Endothelial cell of umbilical vein (primary cell): Measurements from ENCODE around the gene ABCA3. TPM values are rescaled to one million over a fixed set of nuclear protein-coding genes. Genes with fewer than 3 reads are reported as not detected.

Source experiments
- BruUV-seq: library from RNA; stranded (reverse); fragments of 400-500 nt; replicated peaks from 2 replicates; lab custom pipeline; 2021; lab: Mats Ljungman, UMichigan
- CTCF ChIA-PET: fragments of 300-600, 350-600 bp; sonication (Branson Sonifier 250); formaldehyde crosslinking; loops from one replicate; lab custom pipeline; 2021; ENCODE audit warnings: antibody characterized with exemption, inconsistent platforms; lab: Charles Lee
- POLR2A ChIA-PET: fragments of 300-600, 350-600 bp; sonication (Branson Sonifier 250); formaldehyde crosslinking; loops from one replicate; lab custom pipeline; 2021; ENCODE audit warnings: antibody characterized with exemption, inconsistent platforms; lab: Charles Lee
- DNase-seq: peaks from one replicate; pipeline ENCODE4 v3.0.0-alpha.2; 2011; ENCODE audit warnings: low read depth, low spot score
- FAIRE-seq: peaks from 2 replicates; lab custom pipeline; 2011; peaks lifted over from hg19 to GRCh38; lab: Jason Lieb, UNC
- H2AFZ ChIP-seq: 2 replicates; pipeline ENCODE4 v1.6.0; 2012; ENCODE audit warnings: low read depth, low read length, control low read depth, inconsistent platforms
- H3K27ac ChIP-seq: 2 replicates; pipeline ENCODE4 v1.5.1; 2011; ENCODE audit warnings: low read depth, mild to moderate bottlenecking, control low read depth, low read length, moderate library complexity; ENCODE audit not compliant: insufficient read depth
- H3K27me3 ChIP-seq, 2 experiments: 2 replicates each; pipeline versions ENCODE4 v1.6.0 to v1.6.1; 2011; ENCODE audit warnings: low read length in 2 of 2, mixed read lengths in 1 of 2; ENCODE audit not compliant: control insufficient read depth in 2 of 2, insufficient read depth in 2 of 2
- H3K36me3 ChIP-seq, 2 experiments: 2 replicates in 1 of 2; 3 replicates in 1 of 2; pipeline ENCODE4 v1.5.1; 2011; ENCODE audit warnings: low read length in 2 of 2, mild to moderate bottlenecking in 1 of 2, moderate library complexity in 1 of 2; ENCODE audit not compliant: control insufficient read depth in 2 of 2, insufficient read depth in 2 of 2; ENCODE audit errors: extremely low read depth in 1 of 2
- H3K4me1 ChIP-seq: 3 replicates; pipeline ENCODE4 v1.5.1; 2011; ENCODE audit warnings: mild to moderate bottlenecking, low read length; ENCODE audit not compliant: control insufficient read depth, insufficient read depth; ENCODE audit errors: extremely low read depth
- H3K4me2 ChIP-seq: 2 replicates; pipeline ENCODE4 v1.6.1; 2011; ENCODE audit warnings: low read length, control low read depth, mixed read lengths; ENCODE audit not compliant: insufficient read depth
- H3K4me3 ChIP-seq, 3 experiments: fragments of 200-600 bp in 1 of 3; sonication (generic), shearing (Covaris generic) in 1 of 3; replicated peaks in 1 of 3; 2 replicates each; pipeline ENCODE4 v1.5.1; 2011 to 2016; ENCODE audit warnings: control low read depth in 3 of 3, low read length in 3 of 3, mild to moderate bottlenecking in 2 of 3, inconsistent platforms in 1 of 3, low read depth in 1 of 3, moderate library complexity in 1 of 3; ENCODE audit not compliant: insufficient read depth in 1 of 3
- H3K79me2 ChIP-seq: 2 replicates; pipeline ENCODE4 v1.6.0; 2012; ENCODE audit warnings: low read length, inconsistent platforms; ENCODE audit not compliant: control insufficient read depth, insufficient read depth
- H3K9ac ChIP-seq: replicated peaks from 2 replicates; pipeline ENCODE3; 2011; ENCODE audit warnings: low read length, control low read depth; ENCODE audit not compliant: insufficient read depth; ENCODE audit errors: extremely low read depth
- H3K9me1 ChIP-seq: replicated peaks from 3 replicates; pipeline ENCODE4 v1.6.0; 2011; ENCODE audit warnings: mild to moderate bottlenecking, low read length; ENCODE audit not compliant: control insufficient read depth, insufficient read depth; ENCODE audit errors: extremely low read depth
- H3K9me3 ChIP-seq: replicated peaks from 2 replicates; pipeline ENCODE4 v1.5.1; 2012; ENCODE audit warnings: low read length, inconsistent platforms; ENCODE audit not compliant: control insufficient read depth, insufficient read depth
- H4K20me1 ChIP-seq: replicated peaks from 2 replicates; pipeline ENCODE3; 2011; ENCODE audit warnings: mild to moderate bottlenecking, low read length; ENCODE audit not compliant: control insufficient read depth, insufficient read depth; ENCODE audit errors: extremely low read depth
- CTCF ChIP-seq, 2 donors: IDR thresholded peaks; 1 replicate in 1 of 2; 2 replicates in 1 of 2; pipeline ENCODE4 v1.5.1; 2011; ENCODE audit warnings: low read length in 2 of 2, mild to moderate bottlenecking in 2 of 2, moderate library complexity in 2 of 2, control low read depth in 1 of 2, inconsistent platforms in 1 of 2, low read depth in 1 of 2; ENCODE audit not compliant: insufficient read depth in 1 of 2; ENCODE audit errors: extremely low read depth in 1 of 2
- POLR2AphosphoS5 ChIP-seq: IDR thresholded peaks from 2 replicates; pipeline ENCODE4 v1.6.1; 2012; ENCODE audit warnings: low read depth, mild to moderate bottlenecking, control low read depth, low read length, moderate library complexity; ENCODE audit not compliant: insufficient read depth
- dilution Hi-C: fragments of 300-500 bp; cut with MboI; formaldehyde crosslinking; loops from one replicate; pipeline ENCODE4 v1.15.0; 2019; ENCODE audit warnings: low sequenced_read_pairs; ENCODE audit not compliant: extremely low pct_ligation_motif_present
- intact Hi-C: fragments of 100-400 bp; cut with micrococcal nuclease; formaldehyde crosslinking; loops from one replicate; pipeline ENCODE4 v1.10.0; 2022
- polyA plus RNA-seq, 4 experiments: library from polyadenylated mRNA; depleted of rRNA in 3 of 4; stranded (reverse) in 3 of 4; unstranded in 1 of 4; fragments of >200 nt; gene quantifications; 2 replicates each; pipeline versions ENCODE4 v1.2.1 to v1.2.3, GENCODE V29; 2011 to 2012; ENCODE audit warnings: missing spikeins in 1 of 4
- total RNA-seq: library from RNA; stranded (reverse); gene quantifications from 2 replicates; pipeline ENCODE4 v1.2.3, GENCODE V29; 2021

ABCA3 gene
- total and polyA plus RNA-seq, 2 donors (not counting 3 experiments of a cell fraction or from before 2014, with no cell fraction given) = 13.5 to 36.0 TPM

- no peaks in the 10 kb centered on the region for H3K9me3 ChIP-seq
- no peaks in the 10 kb centered on the region for H3K9me1 ChIP-seq
- H3K36me3 ChIP-seq = peaks cover 8 to 24% of the 10 kb centered on the region in 2 experiments
- dilution Hi-C loops (no loop called here), intact Hi-C loops (no loop called here)
- FAIRE-seq (no peak), DNase-seq (no peak)
- no peak overlapping the region for H3K4me3 ChIP-seq
- no TSS peak for BruUV-seq
- no peaks in the 10 kb centered on the region for H4K20me1 ChIP-seq
- CTCF ChIA-PET = interaction anchor here (1.2 kb wide), 2 partner anchors 13 to 262 kb away, joined by 6 read pairs; partner anchors contain the start of gene ECI1
- H3K27ac ChIP-seq = no peak overlapping the region
- H2AFZ ChIP-seq = no peak overlapping the region
- TF ChIP-seq POLR2AphosphoS5 (peak; percentile 9), CTCF (IDR thresholded peaks at IDR 0.05; ENCODE audit: extremely low read depth in 1 of 2, insufficient read depth in 1 of 2, low read depth in 1 of 2, low read length in 2 of 2) (no peak)
- POLR2A ChIA-PET = no interaction called here
- no peaks in the 10 kb centered on the region for H3K79me2 ChIP-seq
- no peak overlapping the region for H3K9ac ChIP-seq
- peaks cover 10% of the 10 kb centered on the region for H3K4me1 ChIP-seq
- no peak overlapping the region for H3K4me2 ChIP-seq
- peaks cover 5 to 18% of the 10 kb centered on the region in 2 experiments for H3K27me3 ChIP-seq
Observed at GRCh38 chr16:2238838-2239675, 101.5 kb downstream of the ABCA3 start.
